Ovary (tissue), 10 donors: ENCODE data around the gene PRKCE. TPM values are rescaled to one million over a fixed set of nuclear protein-coding genes. Genes with fewer than 3 reads are reported as not detected.

Experiments
- DNase-seq, 5 donors: peaks; one replicate each; pipeline ENCODE4 v3.0.0-alpha.2; 2019 to 2020
- H3K27ac ChIP-seq, 2 donors: fragments of 200-600 bp; one replicate each; pipeline versions ENCODE4 v1.5.1 to v1.8.0; 2019 to 2022
- H3K27me3 ChIP-seq: fragments of 200-600 bp; one replicate; pipeline ENCODE4 v1.8.0; 2022
- H3K36me3 ChIP-seq: fragments of 200-600 bp; sonication (generic); one replicate; pipeline ENCODE4 v1.5.1; 2019
- H3K4me1 ChIP-seq: one replicate; pipeline ENCODE4 v1.8.1; 2013; ENCODE audit warnings: mild to moderate bottlenecking, moderate library complexity; ENCODE audit not compliant: insufficient read depth
- H3K4me3 ChIP-seq: fragments of 200-600 bp; sonication (generic); one replicate; pipeline ENCODE4 v1.5.1; 2017
- H3K9me3 ChIP-seq, 2 donors: fragments of 200-600 bp in 1 of 2; sonication (generic) in 1 of 2; one replicate each; pipeline versions ENCODE4 v1.5.1 to v1.8.1; 2013 to 2019; ENCODE audit warnings: mild to moderate bottlenecking in 1 of 2, moderate library complexity in 1 of 2
- CTCF ChIP-seq, 3 donors: fragments of 450-650 bp in 2 of 3; fragments of 200-600 bp in 1 of 3; IDR thresholded peaks; one replicate each; pipeline versions ENCODE4 v1.5.1 to v1.8.0; 2016 to 2022; ENCODE audit warnings: antibody characterized with exemption in 3 of 3, mild to moderate bottlenecking in 1 of 3
- EP300 ChIP-seq: sonication (generic); formaldehyde crosslinking; IDR thresholded peaks from one replicate; pipeline ENCODE4 v1.6.1; 2017; ENCODE audit warnings: antibody characterized with exemption
- POLR2A ChIP-seq: fragments of 450-650 bp; IDR thresholded peaks from one replicate; pipeline ENCODE4 v1.6.1; 2017; ENCODE audit warnings: antibody characterized with exemption, mild to moderate bottlenecking, moderate library complexity
- WGBS, 3 donors: extraction: QIAGEN DNeasy Blood & Tissue Kit in 1 of 3; methylation state at CpG; one replicate each; pipeline versions ENCODE4 v1.1.5 to v1.1.7; 2013 to 2017; 5-methylcytosine and 5-hydroxymethylcytosine counted together
- intact Hi-C, 4 donors: fragments of 100-400 bp; cut with DNase I; formaldehyde crosslinking; loops; one replicate each; pipeline versions ENCODE4 v1.11.0 to v1.15.1; 2022 to 2023
- long read RNA-seq, 3 donors: library from polyadenylated mRNA in 2 of 3; unstranded in 2 of 3; transcript quantifications; one replicate each; pipeline ENCODE4 v2.0.0 and lab custom pipeline, GENCODE V29; 2021 to 2026
- polyA plus RNA-seq, 2 donors: library from polyadenylated mRNA; stranded (reverse); fragments of 200-250 nt in 1 of 2; fragments of 350-450 nt in 1 of 2; fragmentation: Illumina TruSeq in 1 of 2; extraction: RNeasy Lipid Tissue Mini Kit (QIAGEN cat#74804) in 1 of 2; gene quantifications; one replicate each; pipeline ENCODE4 v1.2.3, GENCODE V29; 2013 to 2014
- total RNA-seq, 7 donors: library from RNA; depleted of rRNA in 2 of 7; stranded (reverse); fragments of >200 nt in 2 of 7; fragmentation: NEBNext Ultra II Directional in 3 of 7; extraction: Animal tissue kit (Norgen Biotek cat#: 25700) in 3 of 7; gene quantifications; one replicate each; pipeline versions ENCODE4 v1.1.0 to v1.2.4, GENCODE V29; 2016 to 2023
- donor health status: DM: no; HTN: no; CAD: no; lungs with moderate emphysema.
- donor health status: DM: no; HTN: no; CAD: no.
- donor health status: Bipolar disorder and iron deficiency.
- donor health status: DM: yes; HTN: yes; CAD: no.
- donor health status: DM: no; HTN: no; CAD: no.
- donor health status: DM: yes; HTN: yes; CAD: no.

Gene PRKCE
- total RNA-seq, result 10 to 100 TPM; 12.3 to 22.8 (median 15.7) TPM
- 1 to 10 TPM; 3.1 to 4.8 TPM for polyA plus RNA-seq
- long read RNA-seq, donor 1, full-length matches to known transcripts, result 1 of 15 reads
- long read RNA-seq, donor 1, partial matches to known transcripts, result 6 of 15 reads
- long read RNA-seq, donor 1, other reads (novel, unspliced or antisense), result 8 of 15 reads
- long read RNA-seq, donor 2, full-length matches to known transcripts, result 2 of 2 reads
- long read RNA-seq, donor 2, partial matches to known transcripts, result 0 of 2 reads
- long read RNA-seq, donor 2, other reads (novel, unspliced or antisense), result 0 of 2 reads
- long read RNA-seq, donor 3, full-length matches to known transcripts, result 2 of 7 reads
- long read RNA-seq, donor 3, partial matches to known transcripts, result 2 of 7 reads
- long read RNA-seq, donor 3, other reads (novel, unspliced or antisense), result 3 of 7 reads

GRCh38 chr2:45651415-45652089 is at the start of gene PRKCE:
PRKCE (plus strand) TSS chr2:45651675.
- Histone ChIP-seq H3K27ac (peak within 1 kb of the TSS; percentile 100), H3K9me3 (no peaks in the 10 kb centered on the region), H3K4me3 (peak within 1 kb of the TSS; percentile 88), H3K4me1 (peaks cover 5% of the 10 kb centered on the region), H3K27me3 (no peaks in the 10 kb centered on the region), H3K36me3 (no peaks in the 10 kb centered on the region)
- 0 to 1% (median 0%) methylated on average over 50 to 66 of the region's 66 CpGs for WGBS, 3 donors
- intact Hi-C loops, result no loop called here
- no peak for TF ChIP-seq EP300
- no peak for TF ChIP-seq POLR2A
- TF ChIP-seq CTCF (IDR thresholded peaks at IDR 0.05), result no peak
- DNase-seq, result peak; percentile 75 to 83 (median 82)

GRCh38 chr2:45602624-45603023 is 48.9 kb upstream of the PRKCE start:
- Histone ChIP-seq H3K27ac (no peak overlapping the region), H3K4me3 (no peak overlapping the region), H3K27me3 (no peaks in the 10 kb centered on the region), H3K4me1 (no peaks in the 10 kb centered on the region), H3K9me3 (no peaks in the 10 kb centered on the region), H3K36me3 (no peaks in the 10 kb centered on the region)
- TF ChIP-seq POLR2A, result no peak
- TF ChIP-seq CTCF (IDR thresholded peaks at IDR 0.05), result no peak
- WGBS, 3 donors, result 94 to 96% (median 94%) methylated on average over 2 of the region's 2 CpGs
- intact Hi-C loops, result no loop called here
- no peak for DNase-seq

- TF ChIP-seq CTCF (IDR thresholded peaks at IDR 0.05) (no peak), EP300 (no peak), POLR2A (no peak)
- intact Hi-C loops, result no loop called here
Measured at GRCh38 chr2:45605116-45605515, 46.4 kb upstream of the PRKCE start.

GRCh38 chr2:45606796-45607195 is 44.7 kb upstream of the PRKCE start:
- Histone ChIP-seq H3K9me3 (no peaks in the 10 kb centered on the region), H3K4me1 (no peaks in the 10 kb centered on the region), H3K4me3 (no peak overlapping the region), H3K27me3 (no peaks in the 10 kb centered on the region), H3K27ac (no peak overlapping the region), H3K36me3 (no peaks in the 10 kb centered on the region)
- WGBS, 3 donors, result 78 to 95% (median 84%) methylated on average over 1 of the region's 1 CpG
- intact Hi-C loops, result no loop called here
- TF ChIP-seq EP300, result no peak
- no peak for TF ChIP-seq CTCF (IDR thresholded peaks at IDR 0.05)
- TF ChIP-seq POLR2A, result no peak
- DNase-seq, result no peak

More at GRCh38 chr2:45605116-45605515, 46.4 kb upstream of the PRKCE start:
- no peak for DNase-seq
- Histone ChIP-seq H3K9me3 (no peaks in the 10 kb centered on the region), H3K4me1 (no peaks in the 10 kb centered on the region), H3K4me3 (no peak overlapping the region), H3K36me3 (no peaks in the 10 kb centered on the region), H3K27me3 (no peaks in the 10 kb centered on the region), H3K27ac (no peak overlapping the region)
- WGBS, 3 donors, result 96 to 99% (median 97%) methylated on average over 2 of the region's 2 CpGs
